Gastrocnemius medialis (tissue), 4 donors: Measurements from ENCODE around the gene ACACB. TPM values are rescaled to one million over a fixed set of nuclear protein-coding genes. Genes with fewer than 3 reads are reported as not detected.

Source experiments
- ATAC-seq, 2 donors: fragments of 150-250 bp; one replicate each; pipeline ENCODE4 v1.9.1; 2016
- DNase-seq, 2 donors: peaks; one replicate each; pipeline ENCODE4 v3.0.0-alpha.2; 2019
- H3K27ac ChIP-seq, 4 donors: fragments of 200-600 bp; sonication (generic); 1 replicate in 1 of 4; 2 replicates in 3 of 4; pipeline ENCODE4 v1.5.1; 2016 to 2018; ENCODE audit warnings: mild to moderate bottlenecking in 2 of 4, moderate library complexity in 1 of 4
- H3K27me3 ChIP-seq, 3 donors: fragments of 200-600 bp; sonication (generic) in 2 of 3; 1 replicate in 1 of 3; 2 replicates in 2 of 3; pipeline versions ENCODE4 v1.5.1 to v1.6.0; 2016 to 2019; ENCODE audit warnings: mild to moderate bottlenecking in 1 of 3, moderate library complexity in 1 of 3
- H3K36me3 ChIP-seq, 2 donors: fragments of 200-600 bp; sonication (generic) in 1 of 2; one replicate each; pipeline ENCODE4 v1.5.1; 2017 to 2018
- H3K4me1 ChIP-seq, 2 donors: fragments of 200-600 bp; sonication (generic) in 1 of 2; one replicate each; pipeline ENCODE4 v1.5.1; 2016 to 2017; ENCODE audit warnings: mild to moderate bottlenecking in 2 of 2
- H3K4me3 ChIP-seq, 4 donors: fragments of 200-600 bp; sonication (generic) in 3 of 4; 1 replicate in 1 of 4; 2 replicates in 3 of 4; pipeline ENCODE4 v1.5.1; 2016 to 2019; ENCODE audit warnings: mild to moderate bottlenecking in 2 of 4
- H3K9me3 ChIP-seq, 3 donors: fragments of 200-600 bp; sonication (generic) in 2 of 3; 1 replicate in 1 of 3; 2 replicates in 2 of 3; pipeline ENCODE4 v1.5.1; 2016 to 2019
- CTCF ChIP-seq, 5 experiments: fragments of 450-650 bp in 3 of 5; fragments of 200-600 bp in 2 of 5; sonication (generic) in 2 of 5; IDR thresholded peaks in 4 of 5; conservative IDR thresholded peaks in 1 of 5; 1 replicate in 4 of 5; 2 replicates in 1 of 5; pipeline ENCODE4 v1.5.1; 2016 to 2019; ENCODE audit warnings: antibody characterized with exemption in 5 of 5, mild to moderate bottlenecking in 3 of 5, moderate library complexity in 3 of 5
- POLR2A ChIP-seq, 2 donors: fragments of 450-650 bp; IDR thresholded peaks; one replicate each; pipeline ENCODE4 v1.6.1; 2017; ENCODE audit warnings: antibody characterized with exemption in 2 of 2, mild to moderate bottlenecking in 2 of 2, moderate library complexity in 2 of 2
- in situ Hi-C, 4 donors: fragments of 200-750 bp; cut with MboI; loops; one replicate each; pipeline versions ENCODE4 v1.15.0 to v1.8.0; 2017; ENCODE audit warnings: low sequenced_read_pairs in 4 of 4
- intact Hi-C: fragments of 100-400 bp; cut with DNase I; formaldehyde crosslinking; loops from one replicate; pipeline ENCODE4 v1.15.1; 2023; ENCODE audit warnings: low total_unique reads
- total RNA-seq, 4 donors: library from RNA; depleted of rRNA; stranded (reverse); fragments of >200 nt; gene quantifications; one replicate each; pipeline versions ENCODE4 v1.1.0 to v1.2.3, GENCODE V29; 2016

ACACB gene
- total RNA-seq, 4 donors from 2014 or later = 595 to 1,103 (median 698) TPM

- Histone ChIP-seq H3K4me3 (no peak overlapping the region), H3K36me3 (peaks cover 13 to 100% of the 10 kb centered on the region in 2 donors), H3K27ac (peak overlapping the region; percentile 55 to 91 (median 66)), H3K9me3 (no peaks in the 10 kb centered on the region), H3K4me1 (peaks cover 6 to 13% of the 10 kb centered on the region in 2 donors), H3K27me3 (no peaks in the 10 kb centered on the region)
- TF ChIP-seq POLR2A (IDR thresholded peaks at IDR 0.05) (no peak), CTCF (IDR thresholded peaks at IDR 0.05 in 4 of 5, conservative IDR thresholded peaks at IDR 0.05 in 1 of 5) (no peak)
- intact Hi-C loops (no loop called here), in situ Hi-C loops (no loop called here)
- no peak for DNase-seq
- no peak for ATAC-seq
These were observed 105.0 kb downstream of the ACACB start for GRCh38 chr12:109221277-109221931.

- DNase-seq (no peak), ATAC-seq (peak; percentile 56 to 61)
- no peak overlapping the region for H3K4me3 ChIP-seq
- H3K27ac ChIP-seq = peak overlapping the region; percentile 55 to 91 (median 66)
- H3K4me1 ChIP-seq = peaks cover 6 to 13% of the 10 kb centered on the region in 2 donors
- H3K9me3 ChIP-seq = no peaks in the 10 kb centered on the region
- intact Hi-C loops (no loop called here), in situ Hi-C loops (no loop called here)
- TF ChIP-seq CTCF (IDR thresholded peaks at IDR 0.05 in 4 of 5, conservative IDR thresholded peaks at IDR 0.05 in 1 of 5) (no peak), POLR2A (IDR thresholded peaks at IDR 0.05) (no peak)
- H3K27me3 ChIP-seq = no peaks in the 10 kb centered on the region
- peaks cover 13 to 100% of the 10 kb centered on the region in 2 donors for H3K36me3 ChIP-seq
These were observed 105.7 kb downstream of the ACACB start for GRCh38 chr12:109222062-109222461.

GRCh38 chr12:109222496-109222895 is 106.1 kb downstream of the ACACB start:
- no peaks in the 10 kb centered on the region for H3K27me3 ChIP-seq
- peaks cover 13 to 100% of the 10 kb centered on the region in 2 donors for H3K36me3 ChIP-seq
- TF ChIP-seq POLR2A (IDR thresholded peaks at IDR 0.05) = no peak
- no peak for TF ChIP-seq CTCF (IDR thresholded peaks at IDR 0.05 in 4 of 5, conservative IDR thresholded peaks at IDR 0.05 in 1 of 5)
- intact Hi-C loops (no loop called here), in situ Hi-C loops (no loop called here)
- H3K4me1 ChIP-seq = peaks cover 6 to 13% of the 10 kb centered on the region in 2 donors
- ATAC-seq (no peak), DNase-seq (no peak)
- peak overlapping the region; percentile 55 to 91 (median 66) for H3K27ac ChIP-seq
- no peaks in the 10 kb centered on the region for H3K9me3 ChIP-seq
- H3K4me3 ChIP-seq = no peak overlapping the region

GRCh38 chr12:109223211-109223610 is 106.8 kb downstream of the ACACB start:
- intact Hi-C loops = no loop called here
- Histone ChIP-seq H3K9me3 (no peaks in the 10 kb centered on the region), H3K36me3 (peaks cover 13 to 100% of the 10 kb centered on the region in 2 donors), H3K27me3 (no peaks in the 10 kb centered on the region), H3K4me1 (peaks cover 6 to 16% of the 10 kb centered on the region in 2 donors), H3K4me3 (no peak overlapping the region), H3K27ac (peak overlapping the region; percentile 55 to 91 (median 66))
- in situ Hi-C loops = no loop called here
- ATAC-seq = no peak
- no peak for TF ChIP-seq CTCF (IDR thresholded peaks at IDR 0.05 in 4 of 5, conservative IDR thresholded peaks at IDR 0.05 in 1 of 5)
- TF ChIP-seq POLR2A (IDR thresholded peaks at IDR 0.05) = no peak
- DNase-seq = no peak
